Fibroblast of skin of back (primary cell): Measurements from ENCODE around the gene NOTUM.
"Not testable (repeated sequence)": the region's sequence is repeated elsewhere in the genome, so short reads cannot be mapped to it uniquely, and the experiment has no call there.

Experiments
- DNase-seq: peaks from one replicate; pipeline ENCODE4 v3.0.0-alpha.2; 2013

NOTUM gene

DNA sequence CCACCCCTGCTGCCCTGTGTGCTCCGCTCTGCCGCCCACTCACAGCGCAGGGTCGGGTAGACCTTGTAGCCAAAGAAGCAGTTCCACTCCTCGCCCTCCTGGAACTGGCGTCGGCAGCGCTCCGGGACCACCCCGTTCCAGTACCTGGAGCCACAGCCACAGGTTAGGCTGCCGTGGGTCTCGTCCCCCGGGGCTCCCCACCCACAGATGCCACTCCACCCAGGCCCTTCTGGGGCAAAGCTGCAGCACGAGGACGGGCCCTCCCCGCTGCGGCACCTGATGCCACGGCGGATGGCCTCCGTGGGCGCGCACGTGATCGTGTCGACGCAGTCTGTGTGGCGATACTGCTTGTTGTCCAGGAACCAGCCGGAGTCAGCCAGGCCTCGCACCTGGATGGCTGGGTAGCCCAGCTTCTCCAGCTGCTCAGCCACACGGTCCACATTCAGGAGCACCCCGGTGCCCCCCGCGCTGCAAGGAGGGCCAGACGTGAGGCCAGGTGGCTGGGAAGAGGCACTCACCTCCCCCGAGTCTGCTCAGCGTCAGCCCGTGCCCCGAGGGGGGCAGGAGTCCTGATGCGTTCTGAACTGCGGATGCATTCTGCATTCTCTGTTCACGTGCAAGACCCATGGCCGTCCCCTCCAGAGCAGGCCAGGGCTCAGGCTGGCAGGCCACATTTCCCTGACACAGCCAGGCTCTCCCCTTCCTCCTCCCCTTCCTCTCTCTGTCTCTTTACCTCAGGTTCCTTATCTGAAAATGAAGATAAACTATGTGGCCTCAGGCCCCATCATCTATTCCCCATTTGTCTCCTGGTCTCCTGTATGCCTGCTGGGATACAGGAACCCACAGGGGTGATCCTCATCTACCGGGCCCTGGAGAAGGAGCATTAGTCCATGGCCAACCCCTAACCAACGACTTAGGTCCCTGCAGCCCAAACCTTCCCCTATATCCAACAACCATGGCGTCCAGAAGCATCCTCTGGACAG is 4.1 kb downstream of the NOTUM start:
- DNase-seq, result no peak

DNA sequence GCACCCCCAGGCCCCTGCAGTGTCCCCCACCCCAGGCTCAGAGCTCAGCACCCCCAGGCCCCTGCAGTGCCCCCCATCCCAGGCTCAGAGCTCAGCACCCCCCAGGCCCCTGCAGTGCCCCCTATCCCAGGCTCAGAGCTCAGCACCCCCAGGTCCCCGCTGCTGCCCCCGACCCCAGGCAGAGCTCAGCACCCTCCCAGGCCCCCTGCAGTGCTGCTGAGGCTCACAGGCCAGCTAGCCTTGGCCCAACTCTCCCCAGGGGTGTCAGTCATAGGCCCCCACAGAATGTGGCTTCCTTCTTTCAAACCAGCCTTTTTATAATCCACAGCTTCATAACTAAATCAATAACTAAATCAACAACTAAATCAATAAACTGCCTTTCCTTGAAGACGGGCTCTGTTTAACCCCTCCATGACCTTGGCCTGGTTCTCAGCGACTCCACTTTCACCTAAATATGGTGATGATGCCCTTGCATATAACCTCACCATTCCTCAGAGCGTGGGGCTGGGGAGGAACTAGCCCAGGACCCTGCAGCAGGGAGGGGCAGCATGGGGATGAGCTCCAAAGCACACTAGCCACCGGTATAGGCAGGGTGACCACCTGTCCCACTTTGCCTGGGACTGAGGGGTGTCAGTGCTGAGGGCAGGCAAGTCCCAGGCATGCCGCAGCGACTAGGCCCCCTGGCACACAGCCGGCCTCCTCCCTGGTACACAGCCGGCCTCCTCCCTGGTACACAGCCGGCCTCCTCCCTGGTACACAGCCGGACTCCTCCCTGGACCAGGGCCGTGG is 5.0 kb downstream of the NOTUM start:
- no peak for DNase-seq

DNA sequence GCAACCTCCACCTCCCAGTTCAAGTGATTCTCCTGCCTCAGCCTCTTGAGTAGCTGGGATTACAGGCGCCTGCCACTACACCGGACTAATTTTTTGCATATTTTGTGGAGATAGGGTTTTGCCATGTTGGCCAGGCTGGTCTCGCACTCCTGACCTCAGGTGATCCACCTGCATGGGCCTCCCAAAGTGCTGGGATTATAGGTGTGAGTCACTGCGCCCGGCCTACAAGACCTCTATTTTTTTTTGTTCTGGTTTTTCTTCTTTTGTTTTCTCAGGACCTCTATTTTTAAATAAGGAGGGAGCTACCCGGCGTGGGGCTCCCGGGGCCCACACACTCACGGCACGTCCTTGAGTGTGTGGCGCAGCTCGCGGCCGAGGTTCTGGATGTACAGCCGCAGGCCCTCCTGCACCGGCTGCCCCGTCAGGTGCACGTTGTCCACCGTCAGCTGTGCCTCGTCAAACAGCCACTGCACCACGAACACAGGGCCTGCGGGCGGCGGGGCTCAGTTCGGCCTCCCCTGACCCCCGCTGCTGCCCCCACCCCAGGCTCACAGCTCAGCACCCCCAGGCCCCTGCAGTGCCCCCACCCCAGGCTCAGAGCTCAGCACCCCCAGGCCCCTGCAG is 5.8 kb downstream of the NOTUM start:
- DNase-seq, result no peak

DNA sequence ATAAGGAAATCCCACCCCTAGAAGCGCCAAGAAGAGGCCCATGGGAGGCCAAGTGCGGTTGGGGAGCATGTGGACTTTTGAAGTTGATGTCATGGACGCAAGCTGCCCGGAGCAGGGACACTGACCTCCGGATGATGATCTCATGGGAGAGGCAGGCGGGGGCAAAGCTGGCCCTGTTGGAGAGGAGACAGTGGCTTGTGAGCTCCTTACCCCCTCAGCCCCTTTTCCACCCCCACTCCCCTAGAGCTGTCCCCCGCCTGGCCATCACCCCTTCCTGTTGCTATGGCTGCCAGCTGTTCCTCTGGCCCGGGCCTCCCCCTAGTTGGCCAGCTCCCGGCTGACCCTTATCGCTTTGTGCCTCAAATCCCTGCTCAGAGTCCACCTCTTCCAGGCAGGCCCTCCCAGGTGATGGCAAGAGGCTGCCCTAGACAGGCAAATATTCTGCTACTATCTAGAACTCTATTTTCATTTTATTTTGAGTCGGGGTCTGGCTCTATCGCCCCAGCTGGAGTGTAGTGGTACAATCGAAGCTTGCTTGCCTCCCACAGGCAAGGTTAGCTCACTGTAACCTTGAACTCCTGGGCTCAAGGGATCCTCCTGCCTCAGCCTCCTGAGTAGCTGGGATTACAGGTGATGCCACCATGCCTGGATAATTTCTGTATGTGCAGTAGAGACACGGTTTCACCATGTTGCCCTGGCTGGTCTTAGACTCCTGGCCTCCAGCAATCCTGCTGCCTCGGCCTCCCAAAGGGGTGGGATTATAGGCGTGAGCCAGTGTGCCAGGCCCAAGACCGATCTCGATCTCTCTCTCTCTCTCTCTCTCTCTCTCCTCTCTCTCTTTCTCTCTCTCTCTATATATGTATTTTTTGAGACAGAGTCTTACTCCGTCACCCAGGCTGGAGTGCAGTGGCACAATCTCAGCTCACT is 6.6 kb downstream of the NOTUM start:
- no peak for DNase-seq

DNA sequence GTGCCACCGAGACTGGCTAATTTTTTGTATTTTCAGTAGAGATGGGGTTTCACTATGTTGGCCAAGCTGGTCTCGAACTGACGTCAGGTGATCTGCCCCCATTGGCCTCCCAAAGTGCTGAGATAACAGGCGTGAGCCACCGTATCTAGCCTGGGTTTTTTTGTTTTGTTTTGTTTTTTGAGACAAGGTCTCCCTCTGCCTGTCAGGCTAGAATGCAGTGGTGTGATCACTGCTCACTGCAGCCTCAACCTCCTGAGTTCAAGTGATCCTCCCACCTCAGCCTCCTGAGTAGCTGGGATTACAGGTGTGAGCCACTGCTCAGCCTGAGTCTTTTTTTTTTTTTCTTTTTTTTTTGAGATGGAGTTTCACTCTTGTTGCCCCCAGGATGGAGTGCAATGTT is 7.5 kb downstream of the NOTUM start:
- DNase-seq, result not testable (repeated sequence)

DNA sequence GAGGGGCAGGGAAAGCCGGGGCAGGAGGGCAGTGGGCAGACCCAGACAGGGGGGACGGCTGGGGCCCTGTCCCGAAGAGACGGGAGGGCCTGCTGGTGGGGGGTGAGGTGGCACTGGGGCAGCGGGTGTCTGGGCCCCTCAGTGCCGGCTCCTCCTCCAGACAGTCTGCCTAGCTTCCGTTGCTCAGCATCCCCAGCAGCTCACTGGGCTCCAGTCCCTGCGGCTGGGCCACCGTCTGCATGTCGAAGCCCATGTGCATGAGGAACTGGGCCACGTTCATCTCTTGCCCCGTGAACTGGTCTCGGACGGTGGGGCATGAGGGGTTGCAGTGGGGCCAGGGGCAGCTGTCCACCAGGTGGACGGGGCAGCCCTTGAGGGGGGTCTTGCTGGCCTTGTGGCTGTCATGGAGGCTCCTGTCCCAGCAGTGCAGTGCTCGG is 8.2 kb downstream of the NOTUM start:
- no peak for DNase-seq

DNA sequence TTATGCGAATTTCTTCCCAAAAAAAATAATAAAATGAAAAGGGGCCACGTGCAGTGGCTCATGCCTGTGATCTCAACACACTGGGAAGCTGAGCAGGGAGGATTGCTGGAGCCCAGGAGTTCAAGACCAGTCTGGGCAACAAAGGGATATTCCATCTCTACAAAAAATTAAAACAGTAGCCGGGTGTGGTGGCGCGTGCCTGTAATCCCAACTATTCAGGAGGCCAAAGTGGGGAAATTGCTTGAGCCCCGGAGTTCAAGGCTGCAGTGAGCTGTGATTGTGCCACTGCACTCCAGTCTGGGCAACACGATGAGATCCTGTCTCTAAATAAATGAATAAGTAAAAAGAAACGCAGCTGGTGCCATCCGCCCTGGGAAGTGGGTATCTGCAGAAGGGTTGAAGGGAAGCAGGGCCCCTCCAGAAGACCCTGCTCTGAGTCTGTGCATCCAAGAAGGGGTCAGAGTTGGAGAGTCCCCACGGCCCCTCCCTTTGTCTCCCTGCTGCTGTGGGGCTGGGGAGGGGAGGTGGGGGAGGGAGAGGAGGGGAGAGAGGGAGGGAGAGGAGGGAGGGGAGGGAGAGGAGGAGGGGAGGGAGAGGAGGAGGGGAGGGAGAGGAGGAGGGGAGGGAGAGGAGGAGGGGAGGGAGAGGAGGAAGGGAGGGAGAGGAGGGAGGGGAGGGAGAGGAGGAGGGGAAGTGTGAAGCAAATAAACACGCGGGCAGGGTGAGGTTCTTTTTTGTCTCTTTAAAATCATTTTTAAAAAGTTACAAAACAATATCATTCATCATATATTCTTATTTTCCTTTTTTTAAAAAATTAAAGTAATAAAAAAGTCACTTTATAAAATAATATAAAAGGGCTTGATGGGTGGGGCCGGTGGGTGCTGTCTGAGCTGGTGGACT is 9.0 kb downstream of the NOTUM start:
- no peak for DNase-seq

DNA sequence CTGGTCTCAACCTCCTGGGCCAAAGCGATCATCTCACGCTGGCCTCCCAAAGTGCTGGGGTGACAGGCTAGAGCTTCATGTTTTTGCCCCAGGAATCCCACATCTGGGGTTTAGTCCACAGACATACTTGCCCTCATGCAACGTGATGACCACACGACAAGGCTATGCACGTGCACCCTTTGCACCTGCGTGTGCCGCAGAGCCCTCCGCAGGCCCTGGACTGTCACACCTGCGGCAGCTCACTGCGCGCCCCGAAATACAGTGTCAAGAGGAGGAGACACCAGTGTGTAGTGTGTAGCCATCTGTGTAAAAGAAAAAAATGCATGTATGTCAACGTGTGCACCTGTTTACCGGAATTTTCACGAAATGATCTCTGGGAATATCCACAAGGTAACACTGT is 10.5 kb downstream of the NOTUM start:
- DNase-seq, result no peak

DNA sequence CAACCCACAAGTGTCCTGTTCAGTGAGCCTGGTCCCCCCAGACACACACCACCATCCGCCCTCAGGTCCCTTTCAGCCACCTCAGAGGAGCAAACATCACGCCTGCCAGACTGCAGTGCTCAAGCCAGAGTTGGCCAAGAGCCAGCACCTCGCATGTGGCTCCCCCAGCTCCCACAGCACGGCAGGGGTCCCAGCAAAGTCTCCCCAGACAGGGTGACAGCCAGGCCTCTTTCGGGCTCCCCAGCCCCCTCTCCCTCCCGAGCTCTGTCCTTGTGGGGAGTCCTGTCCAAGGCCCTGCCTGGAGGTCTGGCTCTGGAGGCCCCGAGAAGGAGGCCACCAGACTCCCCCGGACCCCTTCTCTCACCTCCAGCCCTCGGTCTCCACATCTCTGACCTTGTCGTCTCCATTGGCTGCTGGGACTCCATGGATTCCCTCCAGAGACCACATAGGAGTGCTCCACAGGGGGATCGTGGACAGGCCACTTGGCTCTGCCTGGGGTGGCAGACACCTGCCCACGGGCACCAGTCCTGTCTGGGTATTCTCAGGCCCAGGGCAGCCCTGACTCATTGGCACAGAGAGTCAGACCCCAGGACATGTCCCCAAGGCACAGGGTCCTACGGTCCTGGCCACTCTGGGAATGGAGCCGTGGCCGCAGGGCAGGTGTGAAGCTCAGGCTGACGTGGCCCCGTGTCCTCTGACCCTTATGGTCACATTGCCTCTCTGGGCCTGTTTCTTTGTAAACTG is 12.2 kb downstream of the NOTUM start:
- DNase-seq, result no peak

DNA sequence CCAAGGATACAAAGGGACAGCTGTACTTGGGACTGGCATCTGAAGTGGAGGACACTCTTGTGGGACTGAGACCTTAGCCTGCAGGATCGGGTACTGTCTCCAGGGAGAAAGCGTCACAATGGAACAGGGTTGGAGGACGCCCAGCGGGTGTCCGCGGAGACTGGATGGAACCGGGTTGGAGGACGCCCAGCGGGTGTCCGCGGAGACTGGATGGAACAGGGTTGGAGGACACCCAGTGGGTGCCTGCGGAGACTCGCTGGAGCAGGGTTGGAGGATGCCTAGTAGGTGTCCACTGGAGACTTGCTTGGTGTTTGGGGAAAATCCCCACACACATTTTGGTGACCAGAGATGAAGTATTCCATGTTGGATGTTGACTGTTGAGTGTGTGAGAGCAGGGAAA is 13.8 kb downstream of the NOTUM start, which contains the start of gene MYADML2:
MYADML2 (minus strand) TSS at position 45 of the 400 bp plus-strand sequence. CDS start 5,492 bp downstream, outside the sequence.
- no peak for DNase-seq

DNA sequence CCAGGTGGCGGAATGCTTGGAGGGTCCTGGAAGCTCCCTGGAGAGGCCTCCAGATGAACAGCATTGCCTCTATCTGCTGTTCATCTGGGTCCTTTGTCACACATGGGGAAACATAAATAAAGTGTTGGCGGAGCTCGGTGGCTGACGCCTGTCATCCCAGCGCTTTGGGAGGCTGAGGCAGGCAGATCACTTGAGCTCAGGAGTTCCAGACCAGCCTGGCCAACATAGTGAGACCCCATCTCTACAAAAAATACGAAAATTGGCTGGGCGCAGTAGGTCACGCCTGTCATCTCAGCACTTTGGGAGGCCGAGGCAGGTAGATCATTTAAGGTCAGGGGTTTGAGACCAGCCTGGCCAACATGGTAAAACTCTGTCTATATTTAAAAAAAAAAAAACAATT is 16.1 kb downstream of the NOTUM start:
- DNase-seq, result no peak

DNA sequence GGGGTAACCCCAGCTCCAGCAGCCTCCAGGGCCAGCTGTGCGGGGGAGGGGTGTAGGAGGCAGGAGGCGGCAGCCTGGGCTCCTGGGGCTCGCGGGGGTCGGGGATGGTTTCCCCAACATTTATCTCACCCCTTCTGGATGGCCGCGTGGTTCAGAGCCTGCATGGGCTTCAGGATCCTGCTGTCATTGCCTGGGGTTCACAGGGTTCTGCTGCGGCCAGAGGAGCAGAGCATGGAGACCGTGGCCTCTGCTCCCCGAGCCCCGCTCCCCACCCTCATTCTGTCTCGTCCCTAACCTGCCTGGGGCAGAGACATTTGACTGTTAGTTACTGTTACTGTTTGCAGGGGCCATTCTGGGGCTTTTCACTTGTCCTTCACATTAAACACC is 18.8 kb downstream of the NOTUM start:
- no peak for DNase-seq

DNA sequence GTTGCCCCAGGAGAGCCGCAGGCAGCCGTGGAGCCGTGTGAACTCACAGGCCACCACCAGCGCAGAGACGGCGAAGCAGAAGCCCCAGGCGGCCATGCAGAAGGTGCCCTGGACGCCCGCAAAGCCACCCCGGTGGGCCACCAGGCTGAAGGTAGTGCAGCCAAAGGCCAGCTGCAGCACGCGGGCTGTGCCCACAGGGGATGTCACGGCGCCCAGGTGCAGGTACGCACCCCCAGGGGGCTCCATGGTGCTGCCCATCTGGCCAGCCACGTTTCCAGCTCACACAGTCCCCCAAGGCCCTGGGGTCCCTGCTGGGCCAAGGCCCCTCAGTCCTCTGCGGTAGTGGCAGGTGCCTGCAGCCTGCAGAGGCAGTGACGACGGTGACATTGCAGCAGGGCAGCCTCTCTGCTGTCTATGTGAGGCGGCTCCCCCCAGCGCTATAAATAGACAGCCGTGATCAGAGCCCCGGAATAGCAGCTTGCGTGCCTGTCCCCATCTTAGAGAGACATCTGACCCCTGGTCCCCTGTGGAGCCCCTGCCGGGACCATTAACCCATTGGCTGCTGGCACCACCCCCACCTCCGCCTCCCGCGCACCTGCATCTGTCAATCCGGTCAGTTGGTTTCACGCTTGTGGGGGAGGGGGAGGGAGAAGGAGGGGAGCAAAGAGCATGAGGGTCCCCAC is 19.4 kb downstream of the NOTUM start:
- no peak for DNase-seq

DNA sequence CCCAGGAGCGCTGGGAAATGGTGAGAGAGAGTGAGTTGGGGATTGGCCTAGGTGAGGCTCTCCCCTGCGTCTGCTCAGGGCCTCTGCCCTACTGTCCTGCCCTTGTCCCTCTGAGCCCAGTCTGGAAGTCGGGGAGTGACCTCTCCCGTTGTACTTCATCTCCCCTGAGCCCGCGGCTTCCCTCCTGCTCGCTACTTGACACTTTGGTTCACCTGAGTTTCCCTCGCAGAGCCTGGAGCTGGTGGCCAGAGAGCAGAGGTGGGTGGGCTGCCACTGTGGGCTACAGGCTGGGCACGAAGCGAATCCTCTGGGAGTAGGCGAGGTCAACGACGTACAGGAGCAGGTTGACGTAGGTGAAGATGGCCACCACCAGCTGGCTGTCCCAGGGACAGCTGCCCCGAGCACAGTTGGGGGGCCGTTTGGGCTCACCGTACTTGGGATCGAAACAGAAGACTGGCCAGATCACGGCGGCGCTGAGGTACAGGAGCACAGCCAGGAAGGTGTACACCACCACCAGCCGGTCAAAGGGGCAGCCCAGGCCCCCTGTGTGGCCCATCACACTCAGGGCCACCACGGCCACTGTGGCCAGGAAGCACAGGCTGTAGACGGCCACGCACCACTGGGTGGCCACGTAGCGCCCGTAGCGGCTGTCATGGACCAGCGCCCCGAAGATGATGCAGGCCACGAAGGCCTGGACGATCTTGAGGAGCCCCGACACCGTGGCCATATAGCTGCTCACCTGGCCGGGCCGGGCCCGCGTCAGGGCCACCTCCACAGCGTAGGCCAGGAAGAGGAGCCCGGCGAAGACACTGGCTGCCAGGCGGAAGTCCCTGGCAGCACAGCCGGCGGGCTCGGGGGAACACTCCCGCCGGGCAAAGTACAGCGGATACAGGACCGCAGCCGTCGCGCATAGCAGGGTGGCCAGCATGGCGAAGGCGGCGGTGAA is 20.2 kb downstream of the NOTUM start:
- no peak for DNase-seq

DNA sequence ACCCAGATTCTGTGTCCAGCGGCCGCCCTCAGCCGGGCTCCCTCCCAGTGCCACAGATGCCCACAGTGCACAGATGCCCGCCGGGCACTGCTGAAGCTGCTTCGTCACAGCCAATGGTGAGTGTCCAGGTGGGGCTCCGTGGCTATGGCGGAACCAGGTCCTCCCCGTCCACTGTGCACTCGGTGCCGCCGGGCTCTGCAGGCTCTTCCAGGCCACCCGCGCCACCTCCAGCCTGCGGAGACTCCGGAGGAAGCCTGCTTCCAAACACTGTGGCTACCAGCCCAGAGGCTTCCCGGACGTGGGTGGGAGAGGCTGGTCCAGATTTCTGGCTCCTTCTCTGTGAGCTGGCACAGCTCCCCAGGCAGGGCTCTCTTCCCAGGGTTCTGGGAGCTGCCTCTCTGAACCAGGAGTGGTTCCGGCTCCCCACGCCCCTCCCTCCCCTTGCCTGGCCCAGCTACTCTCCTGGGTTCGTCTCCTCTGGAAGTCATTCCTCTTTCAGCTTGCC is 21.1 kb downstream of the NOTUM start:
- DNase-seq, result no peak

DNA sequence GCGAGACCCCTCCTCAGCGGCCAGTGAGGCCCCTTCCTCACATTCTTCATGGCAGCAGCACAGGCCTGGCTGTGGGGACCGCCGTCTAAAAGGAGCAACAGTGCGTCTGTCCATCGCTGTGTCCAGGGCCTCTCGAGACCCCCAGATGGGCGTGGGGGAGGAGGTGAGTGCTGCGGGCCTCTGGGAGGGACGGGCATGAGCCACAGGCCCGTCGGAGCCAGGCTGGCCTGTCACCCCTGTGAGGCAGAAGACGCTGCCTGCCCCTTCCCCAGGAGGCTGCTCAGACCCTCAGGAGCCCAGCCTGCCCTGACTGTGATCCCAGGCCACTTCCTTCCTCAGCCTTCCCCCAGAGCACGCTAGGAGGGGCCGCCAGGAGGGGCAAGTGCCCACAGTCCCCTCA is 21.8 kb downstream of the NOTUM start:
- DNase-seq, result no peak

DNA sequence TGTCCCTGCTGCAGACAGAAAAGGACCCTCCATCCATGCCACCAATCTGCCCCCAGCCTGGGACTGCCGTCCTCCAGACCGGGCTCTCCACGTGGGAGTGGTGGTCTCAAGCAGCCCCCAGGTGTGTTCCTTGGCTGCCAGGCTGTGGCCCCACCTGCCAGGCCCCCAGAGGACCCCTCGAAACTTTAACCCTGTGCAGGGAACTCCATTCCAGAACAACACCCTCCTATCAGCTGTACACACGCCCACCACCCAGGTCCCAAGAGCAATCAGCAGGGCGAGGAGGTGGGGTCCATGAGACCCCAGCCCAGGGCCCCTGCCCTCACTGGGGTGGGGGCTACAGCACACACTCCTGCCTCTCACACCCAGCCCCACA is 25.3 kb downstream of the NOTUM start:
- no peak for DNase-seq
